DOHH2 (cell line): ENCODE data around the gene RHOC.
"Not testable (repeated sequence)": the region's sequence is repeated elsewhere in the genome, so short reads cannot be mapped to it uniquely, and the experiment has no call there.

ENCODE experiments used
- EZH2phosphoT487 ChIP-seq: fragments of 200-600 bp; sonication (generic); IDR thresholded peaks from 2 replicates; pipeline ENCODE4 v1.6.1; 2017; ENCODE audit warnings: borderline replicate concordance, mild to moderate bottlenecking, antibody characterized with exemption, low read length, moderate library complexity, mixed read lengths
- TF ChIP-seq, protein P1 (sequence below): fragments of 200-600 bp; sonication (generic); IDR thresholded peaks from one replicate; pipeline ENCODE4 v1.5.1; 2014; ENCODE audit warnings: antibody characterized with exemption, mild to moderate bottlenecking, low read depth, low read length; ENCODE audit not compliant: poor library complexity, severe bottlenecking

DNA sequence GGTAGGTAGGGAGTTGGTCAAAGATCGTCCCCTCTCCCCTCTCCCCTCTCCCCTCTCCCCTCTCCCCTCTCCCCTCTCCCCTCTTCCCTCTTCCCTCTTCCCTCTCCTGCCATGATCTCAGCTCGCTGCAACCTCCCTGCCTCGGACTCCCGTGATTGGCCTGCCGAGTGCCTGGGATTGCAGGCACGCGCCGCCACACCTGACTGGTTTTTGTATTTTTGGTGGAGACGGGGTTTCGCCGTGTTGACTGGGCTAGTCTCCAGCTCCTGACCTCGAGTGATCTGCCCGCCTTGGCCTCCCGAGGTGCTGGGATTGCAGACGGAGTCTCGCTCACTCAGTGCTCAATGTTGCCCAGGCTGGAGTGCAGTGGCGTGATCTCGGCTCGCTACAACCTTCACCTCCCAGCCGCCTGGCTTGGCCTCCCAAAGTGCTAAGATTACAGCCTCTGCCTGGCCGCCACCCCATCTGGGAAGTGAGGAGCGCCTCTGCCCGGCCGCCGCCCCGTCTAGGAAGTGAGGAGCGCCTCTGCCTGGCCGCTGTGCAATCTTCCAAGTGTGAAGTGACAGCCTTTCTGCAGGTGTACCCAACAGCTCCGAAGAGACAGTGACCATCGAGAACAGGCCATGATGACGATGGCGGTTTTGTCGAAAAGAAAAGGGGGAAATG is 21.5 kb upstream of the RHOC start:
- TF ChIP-seq, protein P1, sequence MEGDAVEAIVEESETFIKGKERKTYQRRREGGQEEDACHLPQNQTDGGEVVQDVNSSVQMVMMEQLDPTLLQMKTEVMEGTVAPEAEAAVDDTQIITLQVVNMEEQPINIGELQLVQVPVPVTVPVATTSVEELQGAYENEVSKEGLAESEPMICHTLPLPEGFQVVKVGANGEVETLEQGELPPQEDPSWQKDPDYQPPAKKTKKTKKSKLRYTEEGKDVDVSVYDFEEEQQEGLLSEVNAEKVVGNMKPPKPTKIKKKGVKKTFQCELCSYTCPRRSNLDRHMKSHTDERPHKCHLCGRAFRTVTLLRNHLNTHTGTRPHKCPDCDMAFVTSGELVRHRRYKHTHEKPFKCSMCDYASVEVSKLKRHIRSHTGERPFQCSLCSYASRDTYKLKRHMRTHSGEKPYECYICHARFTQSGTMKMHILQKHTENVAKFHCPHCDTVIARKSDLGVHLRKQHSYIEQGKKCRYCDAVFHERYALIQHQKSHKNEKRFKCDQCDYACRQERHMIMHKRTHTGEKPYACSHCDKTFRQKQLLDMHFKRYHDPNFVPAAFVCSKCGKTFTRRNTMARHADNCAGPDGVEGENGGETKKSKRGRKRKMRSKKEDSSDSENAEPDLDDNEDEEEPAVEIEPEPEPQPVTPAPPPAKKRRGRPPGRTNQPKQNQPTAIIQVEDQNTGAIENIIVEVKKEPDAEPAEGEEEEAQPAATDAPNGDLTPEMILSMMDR, result not testable (repeated sequence)
- TF ChIP-seq EZH2phosphoT487, result not testable (repeated sequence)
